IMR-90 (cell line): ENCODE data around the gene TRAF3. TPM values are rescaled to one million over a fixed set of nuclear protein-coding genes. Genes with fewer than 3 reads are reported as not detected.

Experiments used
- ATAC-seq: fragments of 200-7000 bp; cut with Tn5 transposase; 2 replicates; pipeline ENCODE4 v1.9.1; 2020; ENCODE audit warnings: low read depth, mild to moderate bottlenecking, moderate library complexity
- BruUV-seq: library from RNA; stranded (reverse); fragments of 400-500 nt; replicated peaks from 2 replicates; lab custom pipeline; 2021; lab: Mats Ljungman, UMichigan
- CTCF ChIA-PET: fragments of 300-600 bp; formaldehyde crosslinking; extraction: SDS; loops from one replicate; lab custom pipeline; 2021; ENCODE audit warnings: antibody characterized with exemption; lab: Yijun Ruan, JAX
- POLR2A ChIA-PET: fragments of 300-600 bp; sonication (Branson Sonifier 250); formaldehyde crosslinking; loops from one replicate; lab custom pipeline; 2022; ENCODE audit warnings: antibody characterized with exemption; ENCODE audit not compliant: unreplicated experiment; lab: Charles Lee
- DNase-seq: peaks from one replicate; pipeline ENCODE4 v3.0.0; 2013
- H2AFZ ChIP-seq: replicated peaks from 2 replicates; pipeline ENCODE3; 2013; ENCODE audit warnings: low read length, mild to moderate bottlenecking; ENCODE audit not compliant: poor library complexity
- H2AK5ac ChIP-seq: 2 replicates; pipeline ENCODE4 v1.6.1; 2013; ENCODE audit warnings: low read depth, low read length, inconsistent platforms
- H2AK9ac ChIP-seq: replicated peaks from 2 replicates; pipeline ENCODE3; 2013; ENCODE audit warnings: mild to moderate bottlenecking, low read depth, low read length, moderate library complexity; ENCODE audit not compliant: poor library complexity
- H2BK120ac ChIP-seq: 2 replicates; pipeline ENCODE4 v1.6.1; 2013; ENCODE audit warnings: low read depth, low read length, inconsistent platforms
- H2BK15ac ChIP-seq: 3 replicates; pipeline ENCODE4 v1.6.1; 2013; ENCODE audit warnings: low read depth, low read length, inconsistent platforms
- H2BK20ac ChIP-seq: 2 replicates; pipeline ENCODE4 v1.6.1; 2013; ENCODE audit warnings: low read depth, mild to moderate bottlenecking, inconsistent platforms, low read length, moderate library complexity
- H2BK5ac ChIP-seq: 2 replicates; pipeline ENCODE4 v1.6.1; 2013; ENCODE audit warnings: mild to moderate bottlenecking, low read depth, low read length, inconsistent platforms; ENCODE audit not compliant: poor library complexity, severe bottlenecking
- H3K14ac ChIP-seq: replicated peaks from 2 replicates; pipeline ENCODE4 v1.6.1; 2013; ENCODE audit warnings: low read depth, low read length, inconsistent platforms
- H3K18ac ChIP-seq: 2 replicates; pipeline ENCODE4 v1.6.1; 2013; ENCODE audit warnings: low read depth, low read length, control low read depth
- H3K23ac ChIP-seq: 2 replicates; pipeline ENCODE4 v1.6.1; 2013; ENCODE audit warnings: low read depth, low read length, inconsistent platforms
- H3K27ac ChIP-seq: 2 replicates; pipeline ENCODE4 v1.5.1; 2013; ENCODE audit warnings: mild to moderate bottlenecking, control low read depth, low read length; ENCODE audit not compliant: insufficient read depth
- H3K27me3 ChIP-seq: 2 replicates; pipeline ENCODE4 v1.6.1; 2013; ENCODE audit warnings: low read length; ENCODE audit not compliant: control insufficient read depth, insufficient read depth
- H3K36me3 ChIP-seq: 2 replicates; pipeline ENCODE4 v1.6.1; 2013; ENCODE audit warnings: low read length, mixed read lengths; ENCODE audit not compliant: control insufficient read depth, insufficient read depth
- H3K4ac ChIP-seq: 2 replicates; pipeline ENCODE4 v1.6.1; 2013; ENCODE audit warnings: low read depth, low read length, inconsistent platforms
- H3K4me1 ChIP-seq: 2 replicates; pipeline ENCODE4 v1.6.1; 2013; ENCODE audit warnings: low read length, mixed read lengths; ENCODE audit not compliant: control insufficient read depth, insufficient read depth
- H3K4me2 ChIP-seq: 2 replicates; pipeline ENCODE4 v1.6.1; 2013; ENCODE audit warnings: low read depth, mild to moderate bottlenecking, control low read depth, low read length, moderate library complexity
- H3K4me3 ChIP-seq: 2 replicates; pipeline ENCODE4 v1.5.1; 2013; ENCODE audit warnings: low read depth, mild to moderate bottlenecking, control low read depth, low read length, moderate library complexity; ENCODE audit not compliant: insufficient read depth
- H3K56ac ChIP-seq: 2 replicates; pipeline ENCODE4 v1.6.1; 2013; ENCODE audit warnings: low read length, inconsistent platforms; ENCODE audit not compliant: insufficient read depth; ENCODE audit errors: extremely low read depth
- H3K79me1 ChIP-seq, 2 experiments: 2 replicates each; pipeline ENCODE4 v1.6.1; 2013; ENCODE audit warnings: low read length in 2 of 2, inconsistent platforms in 1 of 2, low read depth in 1 of 2
- H3K9ac ChIP-seq: 2 replicates; pipeline ENCODE4 v1.6.1; 2013; ENCODE audit warnings: low read depth, low read length, control low read depth
- H3K9me1 ChIP-seq: 2 replicates; pipeline ENCODE4 v1.6.1; 2013; ENCODE audit warnings: low read length, inconsistent platforms; ENCODE audit not compliant: insufficient read depth
- H3K9me3 ChIP-seq: 2 replicates; pipeline ENCODE4 v1.6.1; 2013; ENCODE audit warnings: low read length; ENCODE audit not compliant: control insufficient read depth, insufficient read depth
- H4K20me1 ChIP-seq: 2 replicates; pipeline ENCODE4 v1.6.1; 2013; ENCODE audit warnings: low read length, inconsistent platforms; ENCODE audit not compliant: insufficient read depth
- H4K5ac ChIP-seq: 2 replicates; pipeline ENCODE4 v1.6.1; 2013; ENCODE audit warnings: mild to moderate bottlenecking, low read depth, low read length, control low read depth
- H4K8ac ChIP-seq, 2 experiments: 2 replicates each; pipeline ENCODE4 v1.6.1; 2013; ENCODE audit warnings: low read depth in 2 of 2, low read length in 2 of 2, control low read depth in 1 of 2, inconsistent platforms in 1 of 2
- H4K91ac ChIP-seq: 2 replicates; pipeline ENCODE4 v1.6.1; 2013; ENCODE audit warnings: low read depth, low read length, inconsistent platforms; ENCODE audit not compliant: insufficient read depth
- BHLHE40 ChIP-seq: fragments of 150-350 bp; IDR thresholded peaks from 2 replicates; pipeline ENCODE4 v1.6.1; 2016; ENCODE audit warnings: mild to moderate bottlenecking, low read depth, low read length
- CEBPB ChIP-seq: IDR thresholded peaks from 2 replicates; pipeline ENCODE4 v1.6.1; 2012; ENCODE audit warnings: low read depth, low read length, improper control_type of control experiment
- CHD1 ChIP-seq: IDR thresholded peaks from 2 replicates; pipeline ENCODE4 v1.6.1; 2012; ENCODE audit warnings: low read depth, low read length, improper control_type of control experiment
- FOS ChIP-seq: fragments of 150-350 bp; IDR thresholded peaks from 2 replicates; pipeline ENCODE4 v1.6.1; 2016; ENCODE audit warnings: low read depth, low read length
- MAFK ChIP-seq: IDR thresholded peaks from 2 replicates; pipeline ENCODE4 v1.6.1; 2012; ENCODE audit warnings: low read depth, low read length, improper control_type of control experiment
- MAZ ChIP-seq: IDR thresholded peaks from 2 replicates; pipeline ENCODE4 v1.6.1; 2012; ENCODE audit warnings: low read depth, mild to moderate bottlenecking, low read length, improper control_type of control experiment, moderate library complexity, borderline replicate concordance
- MXI1 ChIP-seq: IDR thresholded peaks from 2 replicates; pipeline ENCODE4 v1.6.1; 2012; ENCODE audit warnings: low read depth, mild to moderate bottlenecking, low read length, moderate library complexity, borderline replicate concordance
- NFE2L2 ChIP-seq: fragments of 150-350 bp; IDR thresholded peaks from 2 replicates; pipeline ENCODE4 v1.6.1; 2016; ENCODE audit warnings: low read depth, mild to moderate bottlenecking, low read length
- POLR2A ChIP-seq: IDR thresholded peaks from 2 replicates; pipeline ENCODE4 v1.6.1; 2012; ENCODE audit warnings: mild to moderate bottlenecking, low read depth, low read length
- RAD21 ChIP-seq: IDR thresholded peaks from 2 replicates; pipeline ENCODE4 v1.6.1; 2012; ENCODE audit warnings: low read length, improper control_type of control experiment
- RCOR1 ChIP-seq: IDR thresholded peaks from 2 replicates; pipeline ENCODE4 v1.6.1; 2012; ENCODE audit warnings: mild to moderate bottlenecking, low read length, improper control_type of control experiment; ENCODE audit not compliant: insufficient replicate concordance
- RFX5 ChIP-seq: IDR thresholded peaks from 2 replicates; pipeline ENCODE4 v1.8.0; 2012; ENCODE audit warnings: low read depth, mild to moderate bottlenecking, low read length, moderate library complexity
- SMC3 ChIP-seq: fragments of 150-350 bp; IDR thresholded peaks from 2 replicates; pipeline ENCODE4 v1.6.1; 2016; ENCODE audit warnings: low read depth, mild to moderate bottlenecking, antibody characterized with exemption, low read length, moderate library complexity
- USF2 ChIP-seq: fragments of 150-350 bp; IDR thresholded peaks from 2 replicates; pipeline ENCODE4 v1.6.1; 2017; ENCODE audit warnings: mild to moderate bottlenecking, antibody characterized with exemption, low read length, low read depth
- WGBS, 2 experiments: methylation state at CpG; one replicate each; pipeline versions ENCODE4 v1.1.5 to v1.1.7; 2013; ENCODE audit warnings: missing lambda C conversion rate in 2 of 2; ENCODE audit not compliant: insufficient read length in 1 of 2; ENCODE audit errors: extremely low coverage in 2 of 2; 5-methylcytosine and 5-hydroxymethylcytosine counted together
- dilution Hi-C: fragments of 300-500 bp; cut with HindIII; formaldehyde crosslinking; loops from one replicate; pipeline ENCODE4 v1.14.3; 2018; ENCODE audit warnings: low sequenced_read_pairs; ENCODE audit not compliant: unreplicated experiment
- in situ Hi-C: fragments of 300-500 bp; cut with MboI; formaldehyde crosslinking; loops from 3 replicates; pipeline ENCODE4 v1.14.3; 2019; ENCODE audit warnings: low sequenced_read_pairs, inconsistent platforms, mixed read lengths
- intact Hi-C: fragments of 100-400 bp; cut with micrococcal nuclease; formaldehyde crosslinking; loops from 2 replicates; pipeline ENCODE4 v1.10.0; 2022
- polyA plus RNA-seq, 3 experiments: library from polyadenylated mRNA; depleted of rRNA; stranded (reverse); fragments of >200 nt; gene quantifications; 2 replicates each; pipeline ENCODE4 v1.2.3, GENCODE V29; 2012; ENCODE audit warnings: low replicate concordance in 1 of 3
- total RNA-seq: library from RNA; depleted of rRNA; stranded (reverse); fragments of >200 nt; gene quantifications from 2 replicates; pipeline ENCODE4 v1.2.3, GENCODE V29; 2012
- TF ChIP-seq, protein P1 (sequence below): fragments of 150-350 bp; IDR thresholded peaks from 2 replicates; pipeline ENCODE4 v1.6.1; 2016; ENCODE audit warnings: low read depth, mild to moderate bottlenecking, low read length, moderate library complexity, borderline replicate concordance
- TF ChIP-seq, protein P2 (sequence below): conservative IDR thresholded peaks from 2 replicates; pipeline ENCODE4 v1.5.1; 2012; ENCODE audit warnings: mild to moderate bottlenecking, low read depth, low read length, improper control_type of control experiment

The TRAF3 gene
- total and polyA plus RNA-seq, 2 of the 4 experiments (the other 2 are of a cell fraction) = 21.2 to 25.3 TPM

- H2BK120ac ChIP-seq = no peak overlapping the region
- POLR2A ChIA-PET = no interaction called here
- no peaks in the 10 kb centered on the region for H3K79me1 ChIP-seq
- intact Hi-C loops (no loop called here), dilution Hi-C loops (no loop called here), in situ Hi-C loops (no loop called here)
- no peak overlapping the region for H3K4me3 ChIP-seq
- no peak overlapping the region for H3K56ac ChIP-seq
- WGBS, 2 experiments = 100% methylated on average over 1 of the region's 3 CpGs; no CpG with 5 or more reads in 1 of the 2 experiments
- H3K18ac ChIP-seq = no peak overlapping the region
- no peak overlapping the region for H2AK5ac ChIP-seq
- H2BK5ac ChIP-seq = no peak overlapping the region
- no peak overlapping the region for H4K91ac ChIP-seq
- no peaks in the 10 kb centered on the region; the same call in 1 of the 2 replicates for H4K20me1 ChIP-seq
- no peak for DNase-seq
- H2AFZ ChIP-seq = no peak overlapping the region
- peaks cover 11% of the 10 kb centered on the region for H3K9me3 ChIP-seq
- H3K4ac ChIP-seq = no peak overlapping the region
- peaks cover 14% of the 10 kb centered on the region for H3K9me1 ChIP-seq
- BruUV-seq = no TSS peak
- H3K23ac ChIP-seq = no peak overlapping the region
- H2BK15ac ChIP-seq = no peak overlapping the region
- H3K27me3 ChIP-seq = no peaks in the 10 kb centered on the region
- no peak for ATAC-seq
- no peak for TF ChIP-seq MAZ
- TF ChIP-seq BHLHE40 = no peak
- TF ChIP-seq RAD21 = no peak
- TF ChIP-seq, protein P1, sequence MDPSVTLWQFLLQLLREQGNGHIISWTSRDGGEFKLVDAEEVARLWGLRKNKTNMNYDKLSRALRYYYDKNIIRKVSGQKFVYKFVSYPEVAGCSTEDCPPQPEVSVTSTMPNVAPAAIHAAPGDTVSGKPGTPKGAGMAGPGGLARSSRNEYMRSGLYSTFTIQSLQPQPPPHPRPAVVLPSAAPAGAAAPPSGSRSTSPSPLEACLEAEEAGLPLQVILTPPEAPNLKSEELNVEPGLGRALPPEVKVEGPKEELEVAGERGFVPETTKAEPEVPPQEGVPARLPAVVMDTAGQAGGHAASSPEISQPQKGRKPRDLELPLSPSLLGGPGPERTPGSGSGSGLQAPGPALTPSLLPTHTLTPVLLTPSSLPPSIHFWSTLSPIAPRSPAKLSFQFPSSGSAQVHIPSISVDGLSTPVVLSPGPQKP = no peak
- TF ChIP-seq MXI1 = no peak
- no peak for TF ChIP-seq USF2
- TF ChIP-seq POLR2A = no peak
- TF ChIP-seq, protein P2, sequence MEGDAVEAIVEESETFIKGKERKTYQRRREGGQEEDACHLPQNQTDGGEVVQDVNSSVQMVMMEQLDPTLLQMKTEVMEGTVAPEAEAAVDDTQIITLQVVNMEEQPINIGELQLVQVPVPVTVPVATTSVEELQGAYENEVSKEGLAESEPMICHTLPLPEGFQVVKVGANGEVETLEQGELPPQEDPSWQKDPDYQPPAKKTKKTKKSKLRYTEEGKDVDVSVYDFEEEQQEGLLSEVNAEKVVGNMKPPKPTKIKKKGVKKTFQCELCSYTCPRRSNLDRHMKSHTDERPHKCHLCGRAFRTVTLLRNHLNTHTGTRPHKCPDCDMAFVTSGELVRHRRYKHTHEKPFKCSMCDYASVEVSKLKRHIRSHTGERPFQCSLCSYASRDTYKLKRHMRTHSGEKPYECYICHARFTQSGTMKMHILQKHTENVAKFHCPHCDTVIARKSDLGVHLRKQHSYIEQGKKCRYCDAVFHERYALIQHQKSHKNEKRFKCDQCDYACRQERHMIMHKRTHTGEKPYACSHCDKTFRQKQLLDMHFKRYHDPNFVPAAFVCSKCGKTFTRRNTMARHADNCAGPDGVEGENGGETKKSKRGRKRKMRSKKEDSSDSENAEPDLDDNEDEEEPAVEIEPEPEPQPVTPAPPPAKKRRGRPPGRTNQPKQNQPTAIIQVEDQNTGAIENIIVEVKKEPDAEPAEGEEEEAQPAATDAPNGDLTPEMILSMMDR = no peak
- no peak for TF ChIP-seq NFE2L2
- TF ChIP-seq RFX5 = no peak
- TF ChIP-seq SMC3 = no peak
- no peak for TF ChIP-seq RCOR1
- TF ChIP-seq MAFK = no peak
- no peak for TF ChIP-seq FOS
- no peak for TF ChIP-seq CEBPB
- no peak for TF ChIP-seq CHD1
- H4K8ac ChIP-seq = no peak overlapping the region
- no peak overlapping the region for H3K9ac ChIP-seq
- H3K4me2 ChIP-seq = no peak overlapping the region
- H3K4me1 ChIP-seq = no peaks in the 10 kb centered on the region
- H4K5ac ChIP-seq = no peak overlapping the region
- CTCF ChIA-PET = no interaction called here
- H3K36me3 ChIP-seq = peaks cover 5% of the 10 kb centered on the region; the same call in 1 of the 2 replicates
- H2BK20ac ChIP-seq = no peak overlapping the region
- no peak overlapping the region for H3K14ac ChIP-seq
- H2AK9ac ChIP-seq = no peak overlapping the region
- H3K27ac ChIP-seq = no peak overlapping the region
Measured at GRCh38 chr14:102739190-102739469, 38.1 kb upstream of the TRAF3 start.
